Measurements from ENCODE around the gene RMND5B. TPM values are rescaled to one million over a fixed set of nuclear protein-coding genes. Genes with fewer than 3 reads are reported as not detected.
A peak's percentile ranks its signal among the peaks of the same experiment; 100 is the strongest.

RMND5B gene, protein sequence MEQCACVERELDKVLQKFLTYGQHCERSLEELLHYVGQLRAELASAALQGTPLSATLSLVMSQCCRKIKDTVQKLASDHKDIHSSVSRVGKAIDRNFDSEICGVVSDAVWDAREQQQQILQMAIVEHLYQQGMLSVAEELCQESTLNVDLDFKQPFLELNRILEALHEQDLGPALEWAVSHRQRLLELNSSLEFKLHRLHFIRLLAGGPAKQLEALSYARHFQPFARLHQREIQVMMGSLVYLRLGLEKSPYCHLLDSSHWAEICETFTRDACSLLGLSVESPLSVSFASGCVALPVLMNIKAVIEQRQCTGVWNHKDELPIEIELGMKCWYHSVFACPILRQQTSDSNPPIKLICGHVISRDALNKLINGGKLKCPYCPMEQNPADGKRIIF
- 25.3 and 39.6 TPM in 2 replicates for polyA plus RNA-seq (2011; rRNA removed)
- 18.0 and 26.6 TPM in 2 replicates for polyA minus RNA-seq (2011; rRNA and poly(A)+ RNA removed)

DNA sequence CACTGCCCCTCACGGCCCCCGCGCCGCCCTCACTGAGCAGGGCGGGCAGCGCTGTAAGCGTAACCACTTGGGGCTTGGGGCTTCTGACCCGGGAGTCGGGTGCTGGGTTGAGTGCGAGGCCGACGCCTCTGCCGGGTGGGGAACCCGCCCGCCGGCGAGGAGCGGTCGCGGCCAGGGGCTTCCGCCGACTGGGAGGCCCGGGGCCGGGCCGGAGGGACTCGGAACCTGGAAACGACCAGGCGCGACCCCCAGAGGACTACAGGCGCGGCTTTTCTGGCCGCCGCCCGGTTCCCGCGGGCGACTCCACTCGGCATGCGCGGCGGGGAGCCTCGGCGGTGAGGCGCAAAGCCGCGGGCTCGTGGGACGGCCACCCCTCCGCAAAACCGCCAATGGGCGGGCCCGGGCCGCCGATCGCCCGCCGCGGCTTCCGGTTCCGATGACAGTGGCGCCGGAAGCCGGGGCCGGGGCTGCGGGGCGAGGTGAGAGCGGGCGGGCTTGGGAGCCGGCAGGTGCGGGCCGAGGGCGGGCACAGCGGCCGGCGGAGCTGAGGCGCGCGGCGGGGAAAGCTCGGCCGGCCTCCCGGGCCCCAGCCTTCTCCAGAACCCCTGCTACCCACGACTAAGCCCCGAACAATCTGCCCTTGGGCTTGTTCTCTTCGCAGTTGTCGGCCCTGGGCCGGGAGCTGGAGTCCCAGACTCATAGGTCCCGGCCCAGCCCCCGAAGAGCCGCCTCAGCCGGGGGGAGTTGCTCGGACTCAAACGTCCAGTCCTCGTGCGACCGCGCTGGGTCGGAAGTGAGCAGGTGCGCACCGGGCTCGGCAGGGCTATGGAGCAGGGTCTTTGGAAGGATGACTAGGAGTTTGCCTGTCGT lies at the start of gene RMND5B:
RMND5B (plus strand) TSS at position 439 of the 870 bp plus-strand sequence. CDS start 7,106 bp downstream, outside the sequence.
- H3K36me3 ChIP-seq (ENCODE audit: control insufficient read depth, insufficient read depth, low read length): peaks cover 5% of the 10 kb centered on the region
- DNase-seq (ENCODE audit: low read depth): no peak
- POLR2A ChIA-PET: no interaction called here
- H3K4me3 ChIP-seq (ENCODE audit: low read depth, low read length): peak within 1 kb of the TSS; percentile 89
- no peak for TF ChIP-seq CTCF (IDR thresholded peaks at IDR 0.05; ENCODE audit: insufficient read depth, low read depth, low read length)
- CTCF ChIA-PET: no interaction called here
- H3K27me3 ChIP-seq (ENCODE audit: control insufficient read depth, insufficient read depth, low read length): no peaks in the 10 kb centered on the region

GRCh38 chr5:178081571-178082243 lies 49.1 kb upstream of the RMND5B start:
- Histone ChIP-seq H3K4me3 (ENCODE audit: low read depth, low read length) (no peak overlapping the region), H3K36me3 (ENCODE audit: control insufficient read depth, insufficient read depth, low read length) (no peaks in the 10 kb centered on the region), H3K27me3 (ENCODE audit: control insufficient read depth, insufficient read depth, low read length) (peaks cover 10% of the 10 kb centered on the region)
- POLR2A ChIA-PET: no interaction called here
- CTCF ChIA-PET: interaction anchor here (0.7 to 0.8 kb wide), 2 partner anchors 19 to 26 kb away, joined by 3 read pairs; no protein-coding TSS in a partner anchor
- TF ChIP-seq CTCF (IDR thresholded peaks at IDR 0.05; ENCODE audit: insufficient read depth, low read depth, low read length): no peak
- no peak for DNase-seq (ENCODE audit: low read depth)

- ChIA-PET POLR2A (no interaction called here), CTCF (interaction anchor here (0.5 to 1.2 kb wide), 3 partner anchors 7 to 69 kb away, joined by 3 to 4 read pairs (median 4); partner anchors contain the start of gene NHP2)
- no peaks in the 10 kb centered on the region for H3K36me3 ChIP-seq (ENCODE audit: control insufficient read depth, insufficient read depth, low read length)
- peaks cover 10% of the 10 kb centered on the region for H3K27me3 ChIP-seq (ENCODE audit: control insufficient read depth, insufficient read depth, low read length)
- TF ChIP-seq CTCF (IDR thresholded peaks at IDR 0.05; ENCODE audit: insufficient read depth, low read depth, low read length): no peak
- H3K4me3 ChIP-seq (ENCODE audit: low read depth, low read length): no peak overlapping the region
- DNase-seq (ENCODE audit: low read depth): no peak
These were observed 46.9 kb upstream of the RMND5B start for GRCh38 chr5:178083922-178084321.

DNA sequence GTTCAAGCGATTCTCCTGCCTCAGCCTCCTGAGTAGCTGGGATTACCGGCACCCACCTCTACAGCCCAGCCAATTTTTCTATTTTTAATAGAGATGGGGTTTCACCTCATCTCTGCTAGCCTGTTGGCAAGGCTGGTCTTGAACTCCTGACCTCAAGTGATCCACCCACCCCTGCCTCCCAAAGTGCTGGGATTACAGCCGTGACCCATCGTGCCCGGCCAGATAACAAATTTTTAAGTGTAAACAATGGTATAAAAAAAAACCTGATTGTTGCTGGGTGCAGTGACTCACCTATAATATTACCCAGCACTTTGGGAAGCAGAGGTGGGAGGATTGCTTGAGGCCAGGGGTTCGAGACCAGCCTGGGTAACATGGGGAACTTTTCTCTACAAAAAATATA lies 45.5 kb upstream of the RMND5B start:
- POLR2A ChIA-PET: no interaction called here
- no peak for TF ChIP-seq CTCF (IDR thresholded peaks at IDR 0.05; ENCODE audit: insufficient read depth, low read depth, low read length)
- no peak for DNase-seq (ENCODE audit: low read depth)
- Histone ChIP-seq H3K36me3 (ENCODE audit: control insufficient read depth, insufficient read depth, low read length) (no peaks in the 10 kb centered on the region), H3K4me3 (ENCODE audit: low read depth, low read length) (no peak overlapping the region), H3K27me3 (ENCODE audit: control insufficient read depth, insufficient read depth, low read length) (peaks cover 8% of the 10 kb centered on the region)
- CTCF ChIA-PET: interaction anchor here (1.2 kb wide), 1 partner anchor 9 kb away, joined by 4 read pairs; no protein-coding TSS in a partner anchor

Measured in BJ (cell line).